HCT116 (cell line): ENCODE measurements around the gene TMEM161B. TPM values are rescaled to one million over a fixed set of nuclear protein-coding genes. Genes with fewer than 3 reads are reported as not detected.

Source experiments
- ATAC-seq: fragments of 200-7000 bp; cut with Tn5 transposase; 2 replicates; pipeline ENCODE4 v1.9.1; 2020; ENCODE audit warnings: mild to moderate bottlenecking, moderate library complexity
- BruUV-seq: library from RNA; stranded (reverse); fragments of 400-500 nt; replicated peaks from 2 replicates; lab custom pipeline; 2021; lab: Mats Ljungman, UMichigan
- CTCF ChIA-PET: fragments of 300-600 bp; sonication (Branson Sonifier 250); formaldehyde crosslinking; loops from one replicate; lab custom pipeline; 2021; ENCODE audit warnings: antibody characterized with exemption; lab: Charles Lee
- POLR2A ChIA-PET: fragments of 300-600, 350-600 bp; sonication (Branson Sonifier 250); formaldehyde crosslinking; loops from one replicate; lab custom pipeline; 2021; ENCODE audit warnings: antibody characterized with exemption; lab: Charles Lee
- RAD21 ChIA-PET, 2 experiments: fragments of 300-600 bp; sonication (Branson Sonifier 250); formaldehyde crosslinking; loops; one replicate each; lab custom pipeline; 2023; ENCODE audit warnings: low total read pairs in 2 of 2; ENCODE audit not compliant: uncharacterized antibody in 2 of 2, unreplicated experiment in 2 of 2, low non-redundant PET in 1 of 2; lab: Charles Lee
- DNase-seq: peaks from one replicate; pipeline ENCODE4 v3.0.0-alpha.2; 2010; ENCODE audit warnings: low read depth, low spot score
- H2AFZ ChIP-seq: fragments of 200-600 bp; shearing (Covaris generic), sonication (generic); 2 replicates; pipeline ENCODE4 v1.6.1; 2017; ENCODE audit warnings: low read depth, mixed run types, mixed read lengths, antibody characterized with exemption, low read length; ENCODE audit not compliant: poor library complexity, severe bottlenecking
- H3K27ac ChIP-seq: 2 replicates; pipeline ENCODE4 v1.5.1; 2012; ENCODE audit warnings: low read depth, low read length
- H3K27me3 ChIP-seq: fragments of 200-600 bp; sonication (generic); 2 replicates; pipeline ENCODE4 v1.6.1; 2016; ENCODE audit warnings: mixed run types, low read length, mixed read lengths; ENCODE audit not compliant: insufficient read depth
- H3K36me3 ChIP-seq, 2 experiments: fragments of 200-500 bp in 1 of 2; fragments of 200-600 bp in 1 of 2; sonication (Bioruptor generic) in 1 of 2; sonication (generic) in 1 of 2; 2 replicates each; pipeline versions ENCODE4 v1.5.1 to v1.6.1; 2014 to 2016; ENCODE audit warnings: low read length in 2 of 2, inconsistent platforms in 1 of 2, mixed read lengths in 1 of 2, mixed run types in 1 of 2; ENCODE audit not compliant: insufficient read depth in 2 of 2, control insufficient read depth in 1 of 2
- H3K4me1 ChIP-seq, 2 experiments: fragments of 200-600 bp in 1 of 2; sonication (generic) in 1 of 2; 2 replicates each; pipeline versions ENCODE4 v1.5.1 to v1.6.1; 2012 to 2017; ENCODE audit warnings: low read length in 2 of 2, inconsistent platforms in 1 of 2, mild to moderate bottlenecking in 1 of 2, mixed read lengths in 1 of 2, mixed run types in 1 of 2, moderate library complexity in 1 of 2; ENCODE audit not compliant: insufficient read depth in 2 of 2, control insufficient read depth in 1 of 2
- H3K4me2 ChIP-seq: fragments of 200-600 bp; sonication (generic); 2 replicates; pipeline ENCODE4 v1.6.1; 2017; ENCODE audit warnings: mixed run types, low read length, mixed read lengths
- H3K4me3 ChIP-seq, 2 experiments: fragments of 200-600 bp in 1 of 2; sonication (generic) in 1 of 2; replicated peaks in 1 of 2; 2 replicates each; pipeline ENCODE4 v1.5.1; 2011 to 2016; ENCODE audit warnings: low read length in 2 of 2, control low read depth in 1 of 2, low read depth in 1 of 2, mild to moderate bottlenecking in 1 of 2, mixed read lengths in 1 of 2, mixed run types in 1 of 2
- H3K79me2 ChIP-seq: fragments of 200-600 bp; sonication (generic); 2 replicates; pipeline ENCODE4 v1.6.1; 2017; ENCODE audit warnings: mild to moderate bottlenecking, mixed run types, low read length, moderate library complexity, mixed read lengths; ENCODE audit not compliant: insufficient read depth
- H3K9ac ChIP-seq: fragments of 200-600 bp; sonication (generic); 2 replicates; pipeline ENCODE4 v1.6.1; 2016; ENCODE audit warnings: low read length, mixed read lengths
- H3K9me2 ChIP-seq: fragments of 200-600 bp; sonication (generic), shearing (Covaris generic); 2 replicates; pipeline ENCODE4 v1.6.1; 2017; ENCODE audit warnings: mixed run types, mild to moderate bottlenecking, moderate library complexity; ENCODE audit not compliant: insufficient read depth
- H3K9me3 ChIP-seq, 2 experiments: fragments of 200-500 bp in 1 of 2; fragments of 200-600 bp in 1 of 2; sonication (Bioruptor generic) in 1 of 2; sonication (generic) in 1 of 2; 2 replicates each; pipeline ENCODE4 v1.6.1; 2014 to 2017; ENCODE audit warnings: low read length in 2 of 2, mixed read lengths in 2 of 2, inconsistent platforms in 1 of 2, low read depth in 1 of 2, mild to moderate bottlenecking in 1 of 2, mixed run types in 1 of 2, moderate library complexity in 1 of 2; ENCODE audit not compliant: control insufficient read depth in 1 of 2, insufficient read depth in 1 of 2
- H4K20me1 ChIP-seq: fragments of 200-600 bp; sonication (generic), shearing (Covaris generic); 2 replicates; pipeline ENCODE4 v1.6.1; 2017; ENCODE audit warnings: mixed run types, mild to moderate bottlenecking, moderate library complexity; ENCODE audit not compliant: insufficient read depth
- CBX3 ChIP-seq: IDR thresholded peaks from 2 replicates; pipeline ENCODE4 v1.6.1; 2012; ENCODE audit warnings: low read depth
- CEBPB ChIP-seq: IDR thresholded peaks from 2 replicates; pipeline ENCODE4 v1.6.1; 2012; ENCODE audit warnings: low read depth
- EGR1 ChIP-seq: IDR thresholded peaks from 2 replicates; pipeline ENCODE4 v1.6.1; 2012; ENCODE audit warnings: low read depth
- ELF1 ChIP-seq: IDR thresholded peaks from 2 replicates; pipeline ENCODE4 v1.6.1; 2012; ENCODE audit warnings: low read depth, borderline replicate concordance
- EZH2 ChIP-seq: fragments of 200-600 bp; sonication (generic); IDR thresholded peaks from 2 replicates; pipeline ENCODE4 v1.6.1; 2017; ENCODE audit warnings: antibody characterized with exemption, mixed run types
- EZH2phosphoT487 ChIP-seq: fragments of 200-600 bp; IDR thresholded peaks from 2 replicates; pipeline ENCODE4 v1.6.1; 2018; ENCODE audit warnings: antibody characterized with exemption, borderline replicate concordance
- FOSL1 ChIP-seq: IDR thresholded peaks from 2 replicates; pipeline ENCODE4 v1.6.1; 2012; ENCODE audit warnings: low read depth
- POLR2A ChIP-seq: IDR thresholded peaks from 2 replicates; pipeline ENCODE4 v1.7.0; 2011; ENCODE audit warnings: borderline replicate concordance; ENCODE audit not compliant: insufficient read depth, insufficient read length; ENCODE audit errors: extremely low read depth
- RAD21 ChIP-seq: IDR thresholded peaks from 2 replicates; pipeline ENCODE4 v1.6.1; 2012; ENCODE audit warnings: low read depth, mild to moderate bottlenecking
- TCF7L2 ChIP-seq: IDR thresholded peaks from 2 replicates; pipeline ENCODE4 v1.7.0; 2011; ENCODE audit warnings: borderline replicate concordance, inconsistent platforms; ENCODE audit not compliant: insufficient read depth, insufficient read length; ENCODE audit errors: extremely low read depth
- ZFX ChIP-seq: fragments of 450-650 bp; IDR thresholded peaks from 2 replicates; pipeline ENCODE4 v1.6.1; 2017
- ZNF274 ChIP-seq: fragments of 200-500 bp; sonication (Bioruptor generic); IDR thresholded peaks from 2 replicates; pipeline ENCODE4 v1.6.1; 2014; ENCODE audit warnings: mild to moderate bottlenecking, low read depth, low read length, inconsistent platforms
- intact Hi-C: fragments of 100-400 bp; cut with micrococcal nuclease; formaldehyde crosslinking; loops from 2 replicates; pipeline ENCODE4 v1.10.0; 2022
- total RNA-seq: library from RNA; stranded (reverse); gene quantifications from one replicate; pipeline ENCODE4 v1.2.1, GENCODE V29; 2021; ENCODE audit not compliant: unreplicated experiment
- TF ChIP-seq, protein P1 (sequence below): IDR thresholded peaks from 2 replicates; pipeline ENCODE4 v1.6.1; 2011; ENCODE audit warnings: mild to moderate bottlenecking, low read length, moderate library complexity; ENCODE audit not compliant: insufficient replicate concordance; ENCODE audit errors: extremely low read depth
- TF ChIP-seq, protein P2 (sequence below): IDR thresholded peaks from 2 replicates; pipeline ENCODE4 v1.6.1; 2012
- TF ChIP-seq, protein P3 (sequence below): IDR thresholded peaks from 2 replicates; pipeline ENCODE4 v1.6.1; 2012

TMEM161B gene
- total RNA-seq, 1 experiment from 2014 or later = 22.1 TPM

DNA sequence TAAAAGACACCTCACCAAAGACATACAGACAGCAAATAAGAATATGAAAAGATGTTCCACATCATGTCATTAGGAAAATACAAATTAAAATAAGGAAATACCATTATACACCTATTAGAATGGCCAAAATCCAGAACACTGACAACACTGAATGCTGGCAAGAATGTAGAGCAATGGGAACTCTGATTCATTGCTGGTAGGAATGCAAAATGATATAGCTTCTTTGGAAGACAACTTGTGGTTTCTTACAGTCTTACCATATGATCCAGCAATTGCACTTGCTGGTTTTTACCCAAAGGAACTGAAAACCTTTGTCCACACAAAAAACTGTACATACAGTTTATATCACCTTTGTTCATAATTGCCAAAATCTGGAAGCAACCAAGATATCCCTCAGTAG is 6.5 kb downstream of the TMEM161B start:
- Histone ChIP-seq H2AFZ (no peak overlapping the region), H3K9me2 (no peaks in the 10 kb centered on the region), H3K79me2 (peaks cover 100% of the 10 kb centered on the region), H3K36me3 (peaks cover 0 to 12% of the 10 kb centered on the region in 2 experiments; a peak in 1 of 4 replicates), H3K27me3 (no peaks in the 10 kb centered on the region), H3K9ac (no peak overlapping the region), H3K4me2 (no peak overlapping the region), H3K4me1 (peaks cover under 1 to 3% of the 10 kb centered on the region in 2 experiments; a peak in 2 of 4 replicates), H3K27ac (no peak overlapping the region), H4K20me1 (no peaks in the 10 kb centered on the region), H3K9me3 (peaks cover 0 to 4% of the 10 kb centered on the region in 2 experiments; a peak in 1 of 4 replicates), H3K4me3 (no peak overlapping the region)
- no peak for ATAC-seq
- no peak for DNase-seq
- intact Hi-C loops = loop anchor here (10.0 kb wide), 3 partner anchors 403 to 847 kb away; partner anchors contain the start of gene CCNH
- POLR2A ChIA-PET = no interaction called here
- CTCF ChIA-PET = interaction anchor here (1.2 kb wide), 1 partner anchor 481 kb away, joined by 3 read pairs; no protein-coding TSS in a partner anchor
- no TSS peak for BruUV-seq
- RAD21 ChIA-PET = no interaction called here
- TF ChIP-seq RAD21 (no peak), EGR1 (no peak), FOSL1 (no peak), CEBPB (no peak)
- TF ChIP-seq, protein P1, sequence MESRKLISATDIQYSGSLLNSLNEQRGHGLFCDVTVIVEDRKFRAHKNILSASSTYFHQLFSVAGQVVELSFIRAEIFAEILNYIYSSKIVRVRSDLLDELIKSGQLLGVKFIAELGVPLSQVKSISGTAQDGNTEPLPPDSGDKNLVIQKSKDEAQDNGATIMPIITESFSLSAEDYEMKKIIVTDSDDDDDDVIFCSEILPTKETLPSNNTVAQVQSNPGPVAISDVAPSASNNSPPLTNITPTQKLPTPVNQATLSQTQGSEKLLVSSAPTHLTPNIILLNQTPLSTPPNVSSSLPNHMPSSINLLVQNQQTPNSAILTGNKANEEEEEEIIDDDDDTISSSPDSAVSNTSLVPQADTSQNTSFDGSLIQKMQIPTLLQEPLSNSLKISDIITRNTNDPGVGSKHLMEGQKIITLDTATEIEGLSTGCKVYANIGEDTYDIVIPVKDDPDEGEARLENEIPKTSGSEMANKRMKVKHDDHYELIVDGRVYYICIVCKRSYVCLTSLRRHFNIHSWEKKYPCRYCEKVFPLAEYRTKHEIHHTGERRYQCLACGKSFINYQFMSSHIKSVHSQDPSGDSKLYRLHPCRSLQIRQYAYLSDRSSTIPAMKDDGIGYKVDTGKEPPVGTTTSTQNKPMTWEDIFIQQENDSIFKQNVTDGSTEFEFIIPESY = no peak

DNA sequence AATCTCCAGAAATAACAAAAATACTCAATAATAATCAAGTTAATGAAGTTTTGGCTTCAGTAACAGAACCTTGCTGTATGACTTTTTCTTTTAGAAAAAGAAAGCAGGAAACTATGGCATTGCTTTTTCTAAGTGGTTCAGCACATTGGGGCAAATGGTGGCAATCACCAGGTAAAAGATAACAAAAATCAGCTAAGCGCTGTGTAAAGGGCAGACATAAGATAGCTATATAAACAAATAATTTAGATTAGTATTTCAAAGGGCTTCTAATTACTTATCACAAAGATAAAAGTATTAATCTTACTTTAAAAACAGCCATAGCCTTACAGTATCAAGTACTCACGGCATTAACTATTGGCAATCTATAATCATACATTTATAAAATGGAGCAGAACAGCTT is 10.0 kb downstream of the TMEM161B start:
- Histone ChIP-seq H3K9ac (no peak overlapping the region), H4K20me1 (no peaks in the 10 kb centered on the region; the same call in 1 of the 2 replicates), H2AFZ (no peak overlapping the region), H3K4me3 (no peak overlapping the region), H3K9me2 (no peaks in the 10 kb centered on the region), H3K4me1 (no peaks in the 10 kb centered on the region), H3K4me2 (no peak overlapping the region), H3K27ac (no peak overlapping the region), H3K79me2 (peaks cover 99% of the 10 kb centered on the region), H3K27me3 (no peaks in the 10 kb centered on the region), H3K9me3 (no peaks in the 10 kb centered on the region), H3K36me3 (no peaks in the 10 kb centered on the region)
- ChIA-PET RAD21 (no interaction called here), POLR2A (no interaction called here), CTCF (no interaction called here)
- ATAC-seq = no peak
- intact Hi-C loops = no loop called here
- DNase-seq = no peak
- BruUV-seq = no TSS peak
- TF ChIP-seq ZNF274 (no peak), EZH2 (no peak), EZH2phosphoT487 (no peak), TCF7L2 (no peak), EGR1 (no peak), CBX3 (no peak), RAD21 (no peak), CEBPB (no peak), ELF1 (no peak), POLR2A (no peak), ZFX (no peak)
- TF ChIP-seq, protein P2, sequence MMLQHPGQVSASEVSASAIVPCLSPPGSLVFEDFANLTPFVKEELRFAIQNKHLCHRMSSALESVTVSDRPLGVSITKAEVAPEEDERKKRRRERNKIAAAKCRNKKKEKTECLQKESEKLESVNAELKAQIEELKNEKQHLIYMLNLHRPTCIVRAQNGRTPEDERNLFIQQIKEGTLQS = no peak
- TF ChIP-seq, protein P1 = no peak
- TF ChIP-seq, protein P3, sequence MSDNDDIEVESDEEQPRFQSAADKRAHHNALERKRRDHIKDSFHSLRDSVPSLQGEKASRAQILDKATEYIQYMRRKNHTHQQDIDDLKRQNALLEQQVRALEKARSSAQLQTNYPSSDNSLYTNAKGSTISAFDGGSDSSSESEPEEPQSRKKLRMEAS = no peak
